Measurements from ENCODE around the gene VMAC. TPM values are rescaled to one million over a fixed set of nuclear protein-coding genes. Genes with fewer than 3 reads are reported as not detected.
A peak's percentile ranks its signal among the peaks of the same experiment; 100 is the strongest.

Gene VMAC
- total and polyA plus RNA-seq, 2 donors (not counting 3 experiments of a cell fraction or from before 2014, with no cell fraction given) = 4.7 to 6.9 TPM

- Histone ChIP-seq H3K4me1 (ENCODE audit: control insufficient read depth, extremely low read depth, insufficient read depth, low read length) (peaks cover 41% of the 10 kb centered on the region), H3K27me3 (ENCODE audit: control insufficient read depth in 2 of 2, insufficient read depth in 2 of 2, low read length in 2 of 2) (no peaks in the 10 kb centered on the region), H3K4me2 (ENCODE audit: insufficient read depth, low read length) (no peak overlapping the region), H3K27ac (ENCODE audit: insufficient read depth, low read depth, low read length) (peak overlapping the region; percentile 46), H3K4me3 (replicated peaks in 1 of 3; ENCODE audit: insufficient read depth in 1 of 3, low read depth in 1 of 3, low read length in 3 of 3) (no peak overlapping the region), H4K20me1 (replicated peaks; ENCODE audit: control insufficient read depth, extremely low read depth, insufficient read depth, low read length) (no peaks in the 10 kb centered on the region), H3K9me3 (replicated peaks; ENCODE audit: control insufficient read depth, insufficient read depth, low read length) (no peaks in the 10 kb centered on the region), H3K9me1 (replicated peaks; ENCODE audit: control insufficient read depth, extremely low read depth, insufficient read depth, low read length) (no peaks in the 10 kb centered on the region), H3K36me3 (ENCODE audit: control insufficient read depth in 2 of 2, extremely low read depth in 1 of 2, insufficient read depth in 2 of 2, low read length in 2 of 2) (peaks cover 0 to 4% of the 10 kb centered on the region in 2 experiments), H3K79me2 (ENCODE audit: control insufficient read depth, insufficient read depth, low read length) (peaks cover 88% of the 10 kb centered on the region), H3K9ac (replicated peaks; ENCODE audit: extremely low read depth, insufficient read depth, low read length) (no peak overlapping the region), H2AFZ (ENCODE audit: low read depth, low read length) (no peak overlapping the region)
- FAIRE-seq = peak; percentile 26
- CTCF ChIA-PET = interaction anchor here (0.8 to 7.2 kb wide), 6 partner anchors 14 to 69 kb away, joined by 3 to 46 read pairs (median 3); no protein-coding TSS in a partner anchor
- peak; percentile 31 for DNase-seq (ENCODE audit: low read depth, low spot score)
- BruUV-seq (replicated peaks) = no TSS peak
- dilution Hi-C loops (cut with MboI; ENCODE audit: extremely low pct_ligation_motif_present, low sequenced_read_pairs) = no loop called here
- no peak for TF ChIP-seq EZH2 (IDR thresholded peaks at IDR 0.05; ENCODE audit: borderline replicate concordance, low read depth, low read length, severe bottlenecking)
- TF ChIP-seq POLR2AphosphoS5 (IDR thresholded peaks at IDR 0.05; ENCODE audit: insufficient read depth, low read depth, low read length) = no peak
- no peak for TF ChIP-seq GATA2 (IDR thresholded peaks at IDR 0.05; ENCODE audit: insufficient read depth, insufficient read length, low read depth, low read length)
- TF ChIP-seq POLR2A (IDR thresholded peaks at IDR 0.05; ENCODE audit: low read depth, low read length) = no peak
- no peak for TF ChIP-seq MYC (IDR thresholded peaks at IDR 0.05; ENCODE audit: low read depth, low read length)
- peak; percentile 63 for TF ChIP-seq JUN (IDR thresholded peaks at IDR 0.05; ENCODE audit: borderline replicate concordance, insufficient read depth, insufficient read length, low read depth)
- TF ChIP-seq, protein P1, sequence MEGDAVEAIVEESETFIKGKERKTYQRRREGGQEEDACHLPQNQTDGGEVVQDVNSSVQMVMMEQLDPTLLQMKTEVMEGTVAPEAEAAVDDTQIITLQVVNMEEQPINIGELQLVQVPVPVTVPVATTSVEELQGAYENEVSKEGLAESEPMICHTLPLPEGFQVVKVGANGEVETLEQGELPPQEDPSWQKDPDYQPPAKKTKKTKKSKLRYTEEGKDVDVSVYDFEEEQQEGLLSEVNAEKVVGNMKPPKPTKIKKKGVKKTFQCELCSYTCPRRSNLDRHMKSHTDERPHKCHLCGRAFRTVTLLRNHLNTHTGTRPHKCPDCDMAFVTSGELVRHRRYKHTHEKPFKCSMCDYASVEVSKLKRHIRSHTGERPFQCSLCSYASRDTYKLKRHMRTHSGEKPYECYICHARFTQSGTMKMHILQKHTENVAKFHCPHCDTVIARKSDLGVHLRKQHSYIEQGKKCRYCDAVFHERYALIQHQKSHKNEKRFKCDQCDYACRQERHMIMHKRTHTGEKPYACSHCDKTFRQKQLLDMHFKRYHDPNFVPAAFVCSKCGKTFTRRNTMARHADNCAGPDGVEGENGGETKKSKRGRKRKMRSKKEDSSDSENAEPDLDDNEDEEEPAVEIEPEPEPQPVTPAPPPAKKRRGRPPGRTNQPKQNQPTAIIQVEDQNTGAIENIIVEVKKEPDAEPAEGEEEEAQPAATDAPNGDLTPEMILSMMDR (IDR thresholded peaks at IDR 0.05; ENCODE audit: extremely low read depth in 1 of 2, insufficient read depth in 1 of 2, low read depth in 1 of 2, low read length in 2 of 2) = no peak
- TF ChIP-seq, protein P2, sequence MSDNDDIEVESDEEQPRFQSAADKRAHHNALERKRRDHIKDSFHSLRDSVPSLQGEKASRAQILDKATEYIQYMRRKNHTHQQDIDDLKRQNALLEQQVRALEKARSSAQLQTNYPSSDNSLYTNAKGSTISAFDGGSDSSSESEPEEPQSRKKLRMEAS (IDR thresholded peaks at IDR 0.05; ENCODE audit: insufficient read depth, insufficient read length) = no peak
- no peak for TF ChIP-seq FOS (IDR thresholded peaks at IDR 0.05; ENCODE audit: borderline replicate concordance, insufficient read depth, low read length)
- intact Hi-C loops (cut with micrococcal nuclease) = no loop called here
- POLR2A ChIA-PET = no interaction called here
Observed at GRCh38 chr19:5953030-5953589, 48.4 kb downstream of the VMAC start.
